OCI-LY1 (cell line): ENCODE data around the gene MOK.

Experiments
- EZH2 ChIP-seq: fragments of 200-600 bp; sonication (generic), shearing (Covaris generic); IDR thresholded peaks from 2 replicates; pipeline ENCODE4 v1.8.0; 2017; ENCODE audit warnings: borderline replicate concordance, mixed run types, mild to moderate bottlenecking, antibody characterized with exemption, low read length, moderate library complexity, mixed read lengths
- TF ChIP-seq, protein P1 (sequence below): fragments of 200-600 bp; sonication (generic), shearing (Covaris generic); IDR thresholded peaks from 2 replicates; pipeline ENCODE4 v1.5.1; 2017; ENCODE audit warnings: mild to moderate bottlenecking, antibody characterized with exemption, low read length, moderate library complexity, mixed read lengths

- TF ChIP-seq, protein P1, sequence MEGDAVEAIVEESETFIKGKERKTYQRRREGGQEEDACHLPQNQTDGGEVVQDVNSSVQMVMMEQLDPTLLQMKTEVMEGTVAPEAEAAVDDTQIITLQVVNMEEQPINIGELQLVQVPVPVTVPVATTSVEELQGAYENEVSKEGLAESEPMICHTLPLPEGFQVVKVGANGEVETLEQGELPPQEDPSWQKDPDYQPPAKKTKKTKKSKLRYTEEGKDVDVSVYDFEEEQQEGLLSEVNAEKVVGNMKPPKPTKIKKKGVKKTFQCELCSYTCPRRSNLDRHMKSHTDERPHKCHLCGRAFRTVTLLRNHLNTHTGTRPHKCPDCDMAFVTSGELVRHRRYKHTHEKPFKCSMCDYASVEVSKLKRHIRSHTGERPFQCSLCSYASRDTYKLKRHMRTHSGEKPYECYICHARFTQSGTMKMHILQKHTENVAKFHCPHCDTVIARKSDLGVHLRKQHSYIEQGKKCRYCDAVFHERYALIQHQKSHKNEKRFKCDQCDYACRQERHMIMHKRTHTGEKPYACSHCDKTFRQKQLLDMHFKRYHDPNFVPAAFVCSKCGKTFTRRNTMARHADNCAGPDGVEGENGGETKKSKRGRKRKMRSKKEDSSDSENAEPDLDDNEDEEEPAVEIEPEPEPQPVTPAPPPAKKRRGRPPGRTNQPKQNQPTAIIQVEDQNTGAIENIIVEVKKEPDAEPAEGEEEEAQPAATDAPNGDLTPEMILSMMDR, result no peak
- no peak for TF ChIP-seq EZH2
Measured at GRCh38 chr14:102344084-102344483, 39.1 kb upstream of the MOK start.
